AG08396 (cell line): ENCODE results near the gene SAMD4B.
"Not testable (repeated sequence)": the region's sequence is repeated elsewhere in the genome, so short reads cannot be mapped to it uniquely, and the experiment has no call there.

Experiments
- DNase-seq: peaks from one replicate; pipeline ENCODE4 v3.0.0; 2012; ENCODE audit warnings: low spot score, mixed read lengths

Gene SAMD4B, protein sequence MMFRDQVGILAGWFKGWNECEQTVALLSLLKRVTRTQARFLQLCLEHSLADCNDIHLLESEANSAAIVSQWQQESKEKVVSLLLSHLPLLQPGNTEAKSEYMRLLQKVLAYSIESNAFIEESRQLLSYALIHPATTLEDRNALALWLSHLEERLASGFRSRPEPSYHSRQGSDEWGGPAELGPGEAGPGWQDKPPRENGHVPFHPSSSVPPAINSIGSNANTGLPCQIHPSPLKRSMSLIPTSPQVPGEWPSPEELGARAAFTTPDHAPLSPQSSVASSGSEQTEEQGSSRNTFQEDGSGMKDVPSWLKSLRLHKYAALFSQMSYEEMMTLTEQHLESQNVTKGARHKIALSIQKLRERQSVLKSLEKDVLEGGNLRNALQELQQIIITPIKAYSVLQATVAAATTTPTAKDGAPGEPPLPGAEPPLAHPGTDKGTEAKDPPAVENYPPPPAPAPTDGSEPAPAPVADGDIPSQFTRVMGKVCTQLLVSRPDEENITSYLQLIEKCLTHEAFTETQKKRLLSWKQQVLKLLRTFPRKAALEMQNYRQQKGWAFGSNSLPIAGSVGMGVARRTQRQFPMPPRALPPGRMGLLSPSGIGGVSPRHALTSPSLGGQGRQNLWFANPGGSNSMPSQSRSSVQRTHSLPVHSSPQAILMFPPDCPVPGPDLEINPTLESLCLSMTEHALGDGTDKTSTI

DNA sequence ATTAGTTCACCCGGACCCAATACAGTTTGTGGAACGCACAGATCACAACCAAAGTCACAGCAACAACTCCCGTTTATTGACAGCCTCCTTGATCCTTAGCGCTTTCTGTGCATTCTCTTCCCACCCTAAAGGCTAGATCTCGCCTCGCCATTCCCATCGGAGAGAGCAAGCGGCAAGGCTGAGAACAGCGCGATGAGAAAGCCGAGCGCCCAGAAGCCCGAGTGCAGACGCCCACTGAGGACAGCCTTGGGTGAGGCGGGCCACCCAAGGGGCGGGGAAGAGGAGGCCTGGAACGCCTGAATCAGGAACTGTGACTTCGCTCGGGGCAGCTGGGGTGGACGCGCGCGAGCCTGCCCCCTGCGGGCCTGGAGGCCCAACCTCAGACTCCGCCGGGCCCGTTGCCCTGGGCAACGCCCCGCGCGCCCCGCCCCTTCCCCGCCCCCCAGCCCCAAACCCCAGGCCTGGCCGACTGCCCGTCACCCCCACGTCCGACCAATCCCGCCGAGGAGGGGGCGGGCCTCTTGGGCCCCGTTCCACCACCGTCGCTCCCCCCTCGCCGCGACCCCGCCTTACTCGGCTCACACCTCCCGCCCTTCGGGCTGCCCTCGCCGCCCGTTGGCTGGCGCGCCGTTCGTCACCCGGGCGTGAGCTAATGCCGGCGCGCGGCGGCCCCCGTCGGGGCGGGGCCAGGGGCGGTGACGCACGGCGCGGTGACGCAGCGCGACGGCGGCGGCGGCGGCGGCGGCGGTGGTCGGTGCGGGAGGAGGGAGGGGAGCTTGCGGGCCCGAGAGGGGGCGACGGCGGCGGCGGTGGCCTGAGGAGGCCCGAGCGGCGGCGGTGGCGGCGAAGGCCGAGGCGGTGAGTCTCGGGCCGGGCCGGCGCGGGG is at the start of gene SAMD4B:
SAMD4B (plus strand) TSS at position 703 of the 886 bp plus-strand sequence. CDS start 14,473 bp downstream, outside the sequence.
- peak; percentile 99 for DNase-seq

DNA sequence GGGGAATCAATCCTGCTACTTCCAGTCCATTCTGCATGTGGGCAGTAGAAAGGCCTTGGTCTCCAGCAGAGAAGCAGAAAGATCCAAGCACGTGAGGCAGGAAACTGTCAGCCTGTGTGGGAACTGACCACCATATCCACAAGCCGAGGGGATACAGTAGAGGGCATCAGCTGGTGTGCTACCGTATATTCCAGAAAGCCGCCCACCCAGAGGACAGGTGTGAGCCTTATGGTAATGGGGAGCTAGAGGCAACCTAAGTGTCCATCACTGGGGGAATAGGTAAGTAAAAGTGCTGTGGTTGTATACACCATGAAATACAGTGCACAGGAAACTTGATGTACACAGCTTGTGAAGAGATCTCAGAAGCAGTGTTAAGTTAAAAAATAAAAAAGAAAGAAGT is 48.8 kb upstream of the SAMD4B start:
- no peak for DNase-seq

GRCh38 chr19:39296055-39296645 is 46.1 kb upstream of the SAMD4B start, which contains the start of gene IFNL1:
Gene IFNL1 (plus strand): TSS chr19:39296407. CDS start chr19:39296422, 15 bp downstream.
- no peak for DNase-seq

GRCh38 chr19:39296906-39297305 is 45.3 kb upstream of the SAMD4B start:
- DNase-seq = no peak

- no peak for DNase-seq
These were observed 44.1 kb upstream of the SAMD4B start for GRCh38 chr19:39297931-39298634.

DNA sequence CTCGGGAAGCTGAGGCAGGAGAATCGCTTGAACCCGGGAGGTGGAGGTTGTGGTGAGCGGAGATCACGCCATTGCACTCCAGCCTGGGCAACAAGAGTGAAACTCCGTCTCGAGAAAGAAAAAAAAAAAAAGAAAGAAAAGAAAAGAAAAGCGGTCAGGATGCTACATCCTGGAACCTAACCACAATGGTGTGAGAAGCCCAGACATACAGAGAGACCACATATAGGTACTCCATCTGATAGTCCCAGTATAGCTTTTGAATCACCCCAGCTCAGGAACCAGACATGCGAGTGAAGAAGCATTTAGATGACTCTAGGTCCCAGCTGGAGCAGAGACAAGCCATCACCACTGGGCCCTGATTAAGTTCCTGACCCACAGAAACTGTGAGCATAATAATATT is 42.8 kb upstream of the SAMD4B start:
- DNase-seq = no peak

GRCh38 chr19:39299832-39300231 is 42.4 kb upstream of the SAMD4B start:
- no peak for DNase-seq

- DNase-seq = no peak
These were observed 41.2 kb upstream of the SAMD4B start for GRCh38 chr19:39301021-39301420.

GRCh38 chr19:39301562-39301961 is 40.7 kb upstream of the SAMD4B start:
- no peak for DNase-seq

DNA sequence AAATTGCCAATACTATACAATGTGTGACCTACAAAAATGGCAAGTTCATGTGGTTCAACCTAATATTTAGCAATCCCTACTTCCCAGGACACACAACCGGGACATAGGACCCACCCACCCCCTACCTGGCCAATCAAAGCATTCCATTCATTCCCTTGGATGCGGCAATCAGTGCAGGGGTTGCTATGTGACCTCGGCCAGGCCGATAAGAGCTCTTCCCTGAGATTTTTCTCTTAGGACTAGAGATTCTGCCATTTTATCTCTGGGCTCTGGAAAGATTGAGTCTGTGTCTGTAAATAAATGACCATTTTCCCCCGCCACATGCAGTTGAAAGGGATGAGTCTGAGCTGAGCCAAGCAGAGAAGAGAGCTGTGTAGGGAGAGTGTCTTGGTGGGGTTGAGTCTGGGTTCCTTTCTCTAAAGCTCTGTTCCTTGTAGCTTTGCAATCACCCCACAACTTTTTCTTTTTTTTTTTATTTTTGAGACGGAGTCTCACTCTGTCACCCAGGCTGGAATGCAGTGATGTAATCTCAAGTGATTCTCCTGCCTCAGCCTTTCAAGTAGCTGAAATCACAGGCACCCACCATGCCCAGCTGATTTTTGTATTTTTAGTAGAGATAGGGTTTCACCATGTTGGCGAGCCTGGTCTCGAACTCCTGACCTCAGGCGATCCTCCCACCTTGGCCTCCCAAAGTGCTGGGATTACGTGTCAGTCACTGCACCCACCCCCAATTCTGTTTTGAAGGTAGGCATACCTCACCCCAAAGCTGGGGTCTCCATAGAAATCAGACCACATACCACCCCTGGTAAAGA is 38.6 kb upstream of the SAMD4B start:
- DNase-seq = no peak

GRCh38 chr19:39304185-39304513 is 38.1 kb upstream of the SAMD4B start:
- DNase-seq = no peak

DNA sequence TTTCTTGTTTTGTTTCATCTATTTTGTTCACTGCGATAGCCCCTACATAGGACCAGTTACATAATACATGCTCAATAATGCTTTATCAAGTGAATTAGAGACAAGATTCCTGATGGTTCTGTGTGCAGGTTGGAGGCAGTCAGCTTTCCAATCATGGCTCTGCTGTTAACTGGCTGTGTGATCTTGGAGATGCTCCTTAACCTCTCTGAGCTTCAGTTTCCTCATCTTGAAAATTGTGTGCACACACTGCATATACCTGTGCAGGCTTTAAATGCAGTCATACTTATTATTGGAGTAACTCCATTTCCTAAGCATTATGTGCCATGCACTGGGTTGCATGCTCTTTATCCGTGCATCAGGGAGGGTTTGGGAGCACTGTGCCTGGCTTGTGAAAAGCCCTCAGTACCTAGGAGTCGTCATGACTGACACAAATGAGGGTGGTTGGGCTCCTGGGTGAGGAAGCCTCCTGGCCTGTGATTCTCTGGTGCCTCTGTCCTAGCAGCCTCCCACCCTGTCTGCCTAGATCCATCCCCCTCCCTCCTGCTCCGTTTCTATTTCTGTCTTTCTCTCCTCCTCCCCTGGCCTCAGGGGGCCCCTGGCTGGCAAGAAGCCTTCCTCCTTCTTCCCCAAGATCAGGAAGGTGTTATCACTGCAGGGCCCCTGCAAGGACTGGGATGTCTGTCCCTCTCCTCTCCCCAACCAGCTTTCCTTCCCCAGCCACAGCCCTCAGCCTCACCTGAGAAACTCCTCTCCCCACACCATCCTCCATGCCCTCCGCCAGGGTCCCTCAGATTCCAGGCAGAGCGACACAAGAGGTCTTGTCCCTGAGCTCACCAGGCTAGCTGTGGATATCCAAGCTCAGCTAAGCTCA is 37.3 kb upstream of the SAMD4B start:
- DNase-seq = no peak

DNA sequence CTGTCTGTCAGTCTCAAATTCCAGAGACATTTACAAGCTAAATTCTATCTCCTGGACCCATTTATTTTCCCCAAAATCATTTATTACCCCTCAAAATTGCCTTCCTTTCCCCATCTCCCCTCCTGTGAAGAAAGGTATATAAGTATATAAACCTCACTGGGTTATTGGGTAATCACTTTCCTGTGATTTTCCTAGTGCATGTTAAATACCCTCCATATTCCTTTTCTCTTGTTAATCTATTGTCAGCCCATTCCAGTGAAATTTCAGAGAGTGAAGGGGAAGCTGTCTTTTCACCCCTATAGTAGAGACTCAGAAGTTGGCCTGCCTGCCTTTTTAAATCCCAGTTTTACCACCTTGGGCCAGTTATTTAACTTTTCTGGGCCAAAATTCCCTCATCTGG is 36.1 kb upstream of the SAMD4B start:
- DNase-seq = no peak

DNA sequence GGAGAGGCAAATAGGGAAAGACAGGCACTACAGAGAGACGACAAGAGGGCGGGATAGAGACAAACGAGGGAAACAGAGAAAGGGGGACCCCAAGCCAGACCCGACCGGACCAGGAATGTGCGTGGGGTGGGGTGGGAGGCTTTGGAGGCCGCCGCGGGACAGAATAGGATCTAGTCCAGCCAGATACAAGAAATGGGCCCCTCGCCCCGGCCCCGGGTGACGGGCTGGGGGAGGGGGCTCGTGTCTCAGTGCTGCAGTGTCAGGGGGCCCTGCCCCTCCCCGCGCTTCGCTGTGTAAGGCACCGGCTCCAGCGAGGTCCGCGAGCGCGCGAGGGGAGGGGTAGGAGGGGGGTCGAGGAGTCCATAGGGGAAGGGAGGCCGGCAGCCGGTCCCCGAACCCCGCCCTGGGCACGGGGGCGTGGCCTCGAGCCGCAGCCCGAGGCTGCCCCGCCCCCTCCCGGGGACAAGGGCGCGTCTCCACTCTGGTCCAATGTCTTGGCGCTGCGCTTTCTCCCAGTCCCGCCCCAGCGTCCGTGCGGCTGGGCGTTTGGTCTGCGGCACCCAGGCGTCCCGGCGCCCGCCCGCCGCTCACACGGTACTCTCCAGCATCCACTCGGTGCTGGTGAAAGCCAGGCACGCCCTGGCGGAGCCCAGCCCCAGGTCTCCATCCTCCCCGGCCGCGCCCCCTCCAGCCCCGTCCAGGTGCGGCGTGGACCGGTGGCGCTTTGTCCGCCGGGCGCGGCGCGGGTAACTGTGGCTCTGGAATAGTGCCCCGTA is 35.0 kb upstream of the SAMD4B start:
- DNase-seq = no peak

DNA sequence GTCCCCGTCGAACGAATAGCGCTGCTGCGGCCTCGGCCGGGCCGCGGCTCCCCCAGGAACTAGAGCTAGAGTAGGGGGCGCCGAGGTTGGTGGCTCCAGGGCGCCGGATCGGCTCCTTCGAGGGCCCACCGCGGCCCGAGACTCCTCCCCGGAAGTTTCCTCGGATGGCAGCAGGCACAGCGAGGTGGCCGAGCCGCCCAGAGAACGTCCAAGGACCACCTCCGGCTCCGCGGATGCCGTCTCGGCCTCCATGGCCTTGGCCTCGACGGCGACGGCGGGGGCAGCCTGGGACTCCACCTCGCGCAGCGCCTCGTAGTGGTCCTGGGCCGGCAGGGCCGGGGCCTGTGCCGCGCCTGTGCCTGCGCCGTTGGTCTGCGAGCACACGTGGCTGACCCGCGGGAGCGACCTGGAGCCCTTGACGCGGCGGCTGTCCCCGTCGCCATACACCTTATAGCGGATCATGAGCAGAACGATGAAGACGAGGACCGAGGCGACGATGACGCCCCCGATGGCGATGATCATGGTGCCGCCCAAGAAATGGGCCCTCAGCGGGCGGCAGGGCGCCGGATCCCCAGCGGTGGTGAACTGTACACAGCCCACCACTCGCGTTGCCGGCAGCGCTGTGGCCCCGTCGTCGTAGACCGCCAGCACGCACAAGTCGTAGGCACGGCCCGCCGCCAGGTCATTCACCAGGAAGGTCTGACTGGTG is 34.2 kb upstream of the SAMD4B start:
- no peak for DNase-seq

GRCh38 chr19:39308531-39309304 is 33.5 kb upstream of the SAMD4B start:
- no peak for DNase-seq

- DNase-seq = not testable (repeated sequence)
These were observed 32.9 kb upstream of the SAMD4B start for GRCh38 chr19:39309305-39309670.
